Left renal pelvis (tissue), 4 donors: ENCODE results near the gene CARD9. TPM values are rescaled to one million over a fixed set of nuclear protein-coding genes. Genes with fewer than 3 reads are reported as not detected.
"Not testable (repeated sequence)": the region's sequence is repeated elsewhere in the genome, so short reads cannot be mapped to it uniquely, and the experiment has no call there.

Experiments used
- DNase-seq, 4 donors: peaks; one replicate each; pipeline ENCODE4 v3.0.0-alpha.2; 2013; ENCODE audit warnings: low read depth in 4 of 4, low spot score in 3 of 4
- polyA plus RNA-seq, 4 donors: library from polyadenylated mRNA; unstranded; fragments of 120-200 nt; gene quantifications; one replicate each; pipeline ENCODE4 v1.2.1, GENCODE V29; 2013; ENCODE audit not compliant: insufficient read length in 4 of 4

Gene CARD9
- polyA plus RNA-seq, 4 donors, result 1.2 to 2.9 (median 2.2) TPM

DNA sequence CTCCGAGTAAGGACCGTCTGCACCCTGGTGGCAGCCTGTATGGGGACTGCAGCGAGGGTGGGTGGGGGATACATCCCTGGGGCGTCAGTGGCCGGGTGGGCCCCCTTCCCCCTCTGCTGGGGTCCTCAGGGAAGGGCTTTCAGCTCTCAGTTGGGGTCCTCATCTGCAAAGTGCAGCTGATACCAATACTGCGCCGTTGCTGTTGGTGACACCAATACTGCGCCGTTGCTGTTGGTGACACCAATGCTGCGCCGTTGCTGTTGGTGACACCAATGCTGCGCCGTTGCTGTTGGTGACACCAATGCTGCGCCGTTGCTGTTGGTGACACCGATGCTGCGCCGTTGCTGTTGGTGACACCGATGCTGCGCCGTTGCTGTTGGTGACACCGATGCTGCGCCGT lies 21.6 kb downstream of the CARD9 start:
- not testable (repeated sequence) for DNase-seq

DNA sequence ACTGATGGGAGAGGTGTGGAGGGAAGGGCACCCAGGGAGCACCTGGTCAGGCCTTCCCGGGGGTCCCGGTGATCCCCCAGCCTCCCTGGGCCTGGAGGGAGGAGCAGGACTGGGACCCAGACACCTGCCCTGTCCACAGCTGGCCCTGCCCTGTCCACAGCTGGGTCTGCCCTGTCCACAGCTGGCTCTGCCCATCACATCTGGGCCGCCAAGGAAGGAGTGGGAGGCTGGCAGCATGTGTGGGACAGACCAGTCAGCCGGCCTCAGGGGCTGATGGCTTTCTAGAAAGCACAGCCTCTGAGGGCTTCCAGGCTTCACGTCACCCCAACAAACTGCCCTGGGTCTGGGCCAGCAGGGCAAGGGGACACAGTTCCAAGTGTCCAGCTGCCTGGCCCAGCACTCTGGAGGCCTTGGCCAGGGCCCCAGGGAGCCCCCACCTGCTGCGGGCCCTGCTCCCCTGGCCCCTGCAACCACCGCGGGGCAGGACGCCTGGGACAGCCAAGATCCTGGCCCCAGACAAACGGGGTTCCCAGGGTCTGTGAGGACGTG lies 22.1 kb downstream of the CARD9 start:
- no peak for DNase-seq

DNA sequence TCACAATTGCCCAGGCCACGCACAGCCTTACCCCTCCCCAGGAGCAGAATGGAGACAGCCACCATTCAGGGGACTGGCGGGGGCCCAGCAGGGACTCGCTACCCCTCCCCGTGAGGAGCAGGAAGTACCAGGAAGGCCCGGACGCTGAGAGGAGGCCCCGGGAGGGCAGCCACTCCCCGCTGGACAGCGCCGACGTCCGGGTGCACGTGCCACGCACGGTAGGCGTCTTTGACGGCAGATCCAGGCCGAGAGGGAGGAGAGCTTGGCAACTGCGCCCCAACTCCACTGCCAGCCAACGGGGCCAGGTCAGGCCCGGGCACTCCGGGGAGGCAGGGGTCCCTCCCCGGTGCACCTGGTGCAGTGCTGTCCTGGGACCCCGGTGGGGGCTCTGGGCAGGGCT lies 23.9 kb downstream of the CARD9 start:
- no peak for DNase-seq

DNA sequence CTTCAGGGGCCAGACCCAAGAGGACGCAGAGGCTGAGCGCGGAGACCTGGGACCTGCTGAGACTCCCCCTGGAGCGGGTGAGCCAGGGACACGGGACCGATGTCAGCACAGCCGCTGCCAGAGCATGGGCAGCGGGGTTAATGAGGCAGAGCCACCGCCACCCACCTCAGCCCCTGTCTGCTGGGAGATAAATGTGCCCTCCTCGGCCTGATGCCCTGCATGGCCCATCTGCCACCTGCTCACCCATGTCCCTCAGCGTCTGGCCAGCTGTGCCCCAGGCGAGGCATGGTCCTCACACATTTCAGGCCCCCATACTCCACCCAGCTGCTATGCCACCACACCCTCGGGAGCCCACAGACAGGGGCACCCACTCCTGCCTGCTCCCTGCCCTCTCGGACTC lies 24.8 kb downstream of the CARD9 start:
- DNase-seq, result no peak

DNA sequence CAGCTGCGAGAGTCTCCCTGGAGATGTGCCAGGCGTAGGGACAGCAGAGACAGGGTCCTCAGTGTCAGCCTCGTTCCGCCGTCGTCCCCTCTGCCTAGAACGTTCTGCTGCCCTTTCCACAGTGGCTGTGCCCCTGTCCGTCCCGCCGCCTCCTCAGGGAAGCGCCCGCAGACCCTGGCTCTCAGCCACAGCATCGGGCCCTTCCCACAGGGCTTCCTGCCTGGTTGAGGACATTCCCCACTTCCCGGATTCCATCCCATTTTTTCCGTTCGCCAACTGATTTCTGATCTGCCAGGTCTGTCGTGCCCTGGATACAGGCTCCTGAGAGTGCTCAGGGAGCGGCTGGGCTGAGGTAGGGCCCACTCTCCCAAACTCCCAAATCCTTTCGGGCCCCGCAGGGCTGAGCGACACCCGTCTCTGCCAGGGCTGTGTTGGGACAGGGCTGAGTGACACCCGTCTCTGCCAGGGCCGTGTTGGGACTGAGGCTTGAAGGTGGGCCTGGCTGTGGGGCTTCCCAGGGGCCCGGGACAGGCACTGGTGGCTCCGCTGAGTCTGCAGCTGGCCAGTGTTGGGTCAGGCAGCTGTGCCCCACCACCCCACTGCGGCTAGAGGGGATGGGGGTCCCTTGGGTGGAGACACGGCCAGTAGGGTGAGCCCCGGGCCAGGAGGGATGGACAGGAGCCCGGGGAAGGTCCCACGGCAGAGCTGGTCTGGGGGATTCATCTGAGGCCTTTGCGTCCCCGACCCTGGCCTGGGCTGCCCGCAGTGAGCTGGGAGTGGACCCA lies 25.8 kb downstream of the CARD9 start:
- DNase-seq, result no peak

DNA sequence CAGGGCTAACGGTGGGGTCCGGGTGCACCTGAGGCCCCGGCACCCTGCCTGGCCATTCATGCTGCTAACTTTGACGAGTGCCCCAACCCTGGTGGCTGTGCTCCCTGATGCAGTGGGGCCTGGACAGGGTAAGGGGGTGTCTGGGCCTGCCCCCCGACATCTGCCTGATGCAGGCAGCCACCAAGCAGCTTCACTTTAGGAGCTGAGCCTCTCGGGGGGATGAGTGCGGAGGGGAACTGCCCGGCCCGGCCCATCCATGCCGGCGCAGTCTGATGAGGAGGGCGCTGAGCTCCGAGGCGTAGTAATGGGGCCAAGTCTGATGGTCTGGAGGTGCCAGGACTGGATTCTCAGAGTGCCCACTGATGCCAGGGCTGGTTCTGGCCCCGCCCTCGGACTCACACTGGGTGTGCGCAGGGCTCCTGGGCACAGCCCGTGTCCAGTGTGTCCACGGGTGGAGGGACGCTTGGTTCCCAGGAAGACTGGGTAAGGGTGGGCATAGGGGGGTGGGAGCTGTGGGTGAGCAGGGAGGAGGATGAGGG lies 26.5 kb downstream of the CARD9 start:
- DNase-seq, result no peak

DNA sequence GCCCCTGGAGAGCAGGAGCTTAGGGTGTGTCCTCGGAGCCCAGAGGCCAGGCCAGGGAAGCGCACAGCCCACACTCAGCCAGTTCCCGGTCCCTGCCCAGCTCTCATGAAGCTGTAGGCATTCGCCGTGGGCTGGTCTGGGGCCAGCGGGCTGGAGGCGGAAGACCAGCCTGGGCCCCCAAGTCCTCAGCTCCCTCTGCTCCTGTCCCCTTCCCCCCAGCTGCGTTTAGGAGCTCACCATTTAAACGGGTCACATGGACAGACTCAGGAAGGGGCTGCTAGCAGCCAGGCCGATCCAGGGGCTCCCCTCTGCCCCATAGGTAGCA lies 27.4 kb downstream of the CARD9 start:
- no peak for DNase-seq

DNA sequence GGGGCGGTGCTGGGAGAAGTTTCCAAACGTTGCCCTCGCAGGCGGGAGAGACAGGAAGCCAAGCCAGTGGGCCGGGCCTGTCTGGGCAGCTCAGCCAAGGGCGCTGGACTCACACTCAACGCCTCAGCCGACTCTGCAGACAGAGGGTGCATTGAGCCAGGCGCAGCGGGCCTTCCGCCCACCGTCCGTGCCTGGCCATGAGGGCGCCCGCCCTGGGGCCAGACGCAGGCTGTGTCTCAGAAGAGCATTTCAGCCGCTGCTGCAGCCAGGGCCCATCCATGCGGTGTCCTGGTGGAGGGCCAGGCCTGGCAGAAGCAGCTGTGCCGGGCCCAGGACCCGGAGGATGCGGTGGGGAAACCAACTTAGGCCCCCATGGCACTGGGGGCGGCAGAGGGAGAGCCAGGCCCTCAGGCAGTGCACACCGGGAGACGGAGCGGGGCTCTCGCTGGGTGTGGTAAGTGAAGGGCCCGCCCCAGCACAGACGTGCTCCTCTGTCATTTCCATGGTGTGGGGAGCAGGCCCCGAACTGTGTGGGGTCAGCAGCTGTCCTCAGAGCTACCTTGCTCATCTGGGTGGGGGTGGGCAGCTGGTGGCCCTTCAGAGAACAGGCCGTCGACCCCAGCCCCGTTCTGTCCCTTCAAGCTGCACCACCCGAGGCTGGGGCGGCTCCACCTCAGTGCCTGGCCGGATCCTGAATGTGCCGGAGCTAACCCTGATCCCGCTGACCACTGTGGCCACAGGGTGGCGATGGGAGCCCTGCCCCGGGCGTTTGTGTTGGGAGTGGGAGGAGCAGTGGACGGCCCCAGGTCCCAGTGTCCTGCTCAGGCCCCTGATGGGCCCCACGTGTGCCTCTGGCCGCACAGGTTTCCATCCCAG lies 27.9 kb downstream of the CARD9 start:
- DNase-seq, result no peak

DNA sequence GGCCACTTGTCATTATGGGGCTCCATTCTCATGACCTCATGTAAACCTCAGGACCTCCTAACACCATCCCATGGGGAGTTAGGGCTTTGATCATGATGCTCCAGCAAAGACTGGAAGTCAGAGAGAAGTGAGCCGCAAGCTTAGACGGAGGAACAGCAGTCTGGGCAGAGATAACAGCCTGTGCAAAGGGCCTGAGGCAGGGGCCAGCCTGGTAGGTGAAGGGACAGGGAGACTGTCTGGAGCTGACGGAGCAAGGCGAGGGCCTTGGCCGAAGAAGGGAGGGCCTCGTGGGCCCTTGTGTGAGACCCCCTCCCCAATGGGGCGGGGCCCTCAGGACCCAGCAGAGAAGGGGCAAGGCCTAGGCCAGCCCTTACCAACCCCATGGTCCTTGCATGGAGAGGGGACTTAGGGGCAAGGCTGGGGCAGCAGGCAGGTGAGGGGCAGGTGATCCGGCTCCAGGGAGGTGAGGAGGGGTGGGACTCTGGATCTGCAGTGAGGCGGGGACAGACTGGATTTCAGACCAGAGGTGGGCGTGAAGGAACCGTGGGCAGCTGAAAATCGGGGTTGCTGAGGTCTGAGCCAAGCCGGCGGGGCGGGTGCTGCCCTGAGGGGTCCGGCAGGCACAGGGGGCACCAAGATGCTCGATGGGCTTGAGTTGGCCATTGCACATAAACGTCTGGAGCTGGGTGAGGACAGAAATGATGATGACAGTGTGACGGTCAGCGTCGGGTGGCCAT lies 28.8 kb downstream of the CARD9 start:
- DNase-seq, result no peak

DNA sequence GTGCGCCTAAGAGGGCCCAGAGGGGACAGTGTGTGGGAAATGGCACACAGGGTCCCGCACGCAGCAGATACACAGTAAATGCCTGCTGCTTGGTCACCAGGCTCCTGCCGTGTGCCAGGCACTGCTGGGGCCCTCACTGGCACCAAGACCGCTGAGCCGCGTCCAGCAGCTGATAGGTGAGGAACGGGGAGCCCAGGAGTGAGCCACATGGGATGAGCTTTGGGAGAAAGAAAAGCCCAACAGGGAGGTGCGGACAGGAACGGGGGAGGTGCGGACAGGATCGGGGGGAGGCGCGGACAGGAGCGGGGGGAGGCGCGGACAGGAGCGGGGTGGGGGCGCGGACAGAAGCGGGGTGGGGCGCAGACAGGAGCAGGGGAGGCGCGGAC lies 29.6 kb downstream of the CARD9 start:
- no peak for DNase-seq

DNA sequence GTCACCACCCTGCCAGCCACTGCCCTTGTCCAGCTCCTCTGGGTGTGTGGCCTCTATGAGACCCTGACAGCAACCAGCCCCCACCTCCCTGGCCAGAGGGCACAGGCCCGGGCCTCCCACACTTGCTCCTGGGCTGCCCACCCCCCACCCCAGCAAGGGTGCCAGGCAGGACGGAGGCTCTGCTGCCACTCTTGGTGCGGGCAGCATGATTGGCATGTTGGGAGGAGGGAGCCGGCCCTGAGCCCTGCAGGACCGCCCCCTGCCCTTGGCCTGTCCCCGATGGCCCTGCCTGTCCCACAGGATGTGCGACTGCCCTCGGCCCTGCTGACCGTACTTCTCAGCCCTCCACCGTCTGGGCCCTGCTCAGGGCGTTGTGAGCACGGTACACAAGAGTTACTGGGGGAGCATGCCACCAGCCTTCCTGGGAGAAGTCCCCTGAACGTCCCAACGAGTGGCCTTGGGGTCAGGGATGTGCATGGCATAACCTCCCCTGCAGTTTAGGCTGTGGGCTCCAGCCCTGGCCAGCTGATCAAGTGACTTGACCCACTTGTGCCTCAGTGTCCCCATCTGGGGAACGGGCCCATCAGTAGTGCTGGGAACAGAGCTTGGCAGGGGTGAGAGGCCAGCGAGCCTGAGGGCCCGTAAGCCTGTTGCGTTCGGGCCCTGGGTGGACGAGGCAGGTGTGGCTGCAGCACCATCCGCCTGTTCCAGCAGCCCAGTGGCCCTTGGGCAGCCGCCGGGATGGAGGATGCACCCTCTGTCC lies 30.2 kb downstream of the CARD9 start:
- DNase-seq, result no peak

DNA sequence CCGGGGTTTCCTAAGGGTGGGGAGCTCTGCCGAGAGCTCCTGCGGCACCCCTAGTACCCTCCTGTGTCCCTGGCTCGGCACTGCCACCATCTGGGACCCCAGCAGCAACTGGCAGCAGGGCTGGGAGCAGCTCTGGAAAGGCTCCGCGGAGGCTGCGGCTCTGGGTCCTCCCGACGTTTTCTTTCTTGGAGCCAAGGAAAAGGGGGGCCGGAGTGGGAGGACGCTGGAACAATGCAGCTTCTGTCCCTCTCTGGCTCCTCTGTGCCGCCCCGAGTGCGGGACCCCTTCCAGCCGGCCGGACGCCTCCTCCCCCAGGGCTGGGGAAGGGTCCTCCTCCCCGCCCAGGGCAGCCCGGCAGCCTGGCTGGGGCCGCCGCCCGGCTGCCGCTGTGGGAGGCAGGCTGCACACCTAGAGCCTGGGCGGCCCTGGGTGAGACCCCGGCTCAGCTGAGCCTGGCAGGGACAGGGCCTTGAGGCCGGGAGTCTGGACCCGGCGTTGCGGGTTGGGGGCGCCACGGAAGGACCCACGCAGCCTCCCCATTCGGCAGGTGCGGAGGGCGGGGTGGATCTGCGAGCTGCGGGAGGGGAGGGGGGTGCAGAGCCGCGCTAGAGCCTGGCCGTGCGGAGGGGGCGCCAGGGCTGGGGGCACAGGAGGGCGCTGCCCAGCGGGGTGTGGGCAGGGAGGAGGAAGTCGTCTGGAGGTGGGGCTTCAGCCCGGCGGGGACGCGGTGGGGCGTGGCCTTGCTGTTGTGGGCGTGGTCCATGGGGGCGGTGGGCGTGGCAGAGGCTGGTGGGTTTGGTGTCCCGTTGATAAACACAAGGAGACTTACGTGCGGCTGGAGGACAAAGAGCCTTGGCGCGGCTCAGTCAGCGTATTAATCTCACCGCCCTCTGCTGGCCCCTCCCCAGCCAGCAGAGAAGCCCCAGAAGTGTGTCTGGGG lies 31.0 kb downstream of the CARD9 start:
- peak in 1 of 4 donors; percentile 60 for DNase-seq

DNA sequence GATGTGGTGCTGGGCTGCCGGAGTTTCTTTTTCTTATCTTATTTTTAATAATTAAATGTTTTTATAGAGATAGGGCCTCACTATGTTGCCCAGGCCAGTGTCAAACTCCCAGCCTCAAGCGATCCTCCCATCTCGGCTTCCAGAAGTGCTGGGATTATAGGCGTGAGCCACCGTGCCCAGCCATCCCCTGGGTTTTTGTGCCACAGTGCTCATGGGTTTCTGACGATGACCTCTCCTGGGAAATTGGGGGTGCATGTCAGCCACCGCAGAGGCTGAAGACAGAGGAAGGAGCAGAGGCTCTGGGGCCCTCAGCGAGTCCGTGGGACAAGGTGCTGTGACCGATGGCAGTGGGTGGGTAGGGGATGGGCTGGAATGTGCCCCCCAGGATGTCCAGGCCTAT lies 31.7 kb downstream of the CARD9 start:
- DNase-seq, result no peak

DNA sequence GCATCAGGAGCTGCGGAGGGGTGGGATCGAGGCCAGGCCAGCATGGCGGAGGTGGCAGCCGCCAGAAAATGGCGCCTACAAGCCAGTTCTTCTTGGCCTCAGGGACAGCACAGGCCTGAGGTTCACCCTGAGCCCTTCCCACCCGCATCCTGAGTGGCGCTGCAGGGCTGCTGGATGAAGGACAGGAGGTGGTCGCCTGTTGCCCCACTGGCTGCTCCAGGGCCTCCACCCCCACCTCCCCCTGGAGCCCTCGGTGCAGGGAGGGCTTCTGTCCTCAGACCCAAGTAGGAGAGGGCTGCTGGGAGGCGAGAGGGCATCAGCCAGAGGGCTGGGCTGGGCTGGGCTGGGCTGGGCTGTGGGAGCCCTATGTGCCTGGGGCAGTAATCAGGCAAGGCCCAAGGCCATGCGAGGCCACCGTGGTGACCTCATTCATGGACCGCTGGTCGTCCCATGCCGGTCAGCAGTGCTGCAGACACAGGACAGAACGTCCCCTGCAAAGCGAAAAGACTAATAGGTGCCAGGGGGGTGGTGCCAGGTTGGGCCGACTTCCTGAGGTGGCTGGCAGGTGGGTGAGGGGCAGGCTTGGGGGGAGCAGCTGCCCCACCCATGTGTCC lies 32.3 kb downstream of the CARD9 start:
- DNase-seq, result no peak

DNA sequence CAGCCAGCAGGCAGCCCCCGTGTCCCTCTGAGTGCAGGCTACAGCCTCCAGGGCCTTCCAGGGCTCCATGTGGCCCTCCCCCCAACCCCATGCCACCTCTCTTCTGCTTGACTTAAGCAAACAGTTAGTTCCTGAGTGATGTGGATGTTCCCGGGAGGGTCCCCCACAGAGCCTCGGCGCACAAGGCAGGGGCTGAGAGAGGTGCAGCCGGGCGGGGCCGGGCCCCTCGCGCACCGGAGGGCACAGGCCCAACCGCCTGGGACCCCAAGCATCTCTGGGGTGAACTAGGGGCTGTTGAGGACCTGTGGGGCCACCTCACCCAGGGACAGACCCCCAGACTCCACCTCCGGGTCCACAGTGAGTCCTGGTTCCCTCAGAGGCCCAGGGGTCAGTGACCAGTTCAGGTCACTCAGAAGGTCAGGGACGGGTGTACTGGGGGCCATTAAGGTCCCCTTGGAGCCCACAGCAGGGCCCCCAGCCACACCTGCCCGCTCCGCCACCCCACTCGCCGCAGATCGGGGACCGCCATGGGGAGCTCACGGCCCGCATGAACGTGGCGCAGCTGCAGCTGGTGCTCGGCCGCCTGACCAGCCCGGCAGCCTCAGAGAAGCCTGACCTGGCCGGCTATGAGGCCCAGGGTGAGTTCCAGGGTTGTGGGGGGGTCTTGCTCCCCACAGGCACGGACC lies 33.0 kb downstream of the CARD9 start:
- DNase-seq, result no peak

DNA sequence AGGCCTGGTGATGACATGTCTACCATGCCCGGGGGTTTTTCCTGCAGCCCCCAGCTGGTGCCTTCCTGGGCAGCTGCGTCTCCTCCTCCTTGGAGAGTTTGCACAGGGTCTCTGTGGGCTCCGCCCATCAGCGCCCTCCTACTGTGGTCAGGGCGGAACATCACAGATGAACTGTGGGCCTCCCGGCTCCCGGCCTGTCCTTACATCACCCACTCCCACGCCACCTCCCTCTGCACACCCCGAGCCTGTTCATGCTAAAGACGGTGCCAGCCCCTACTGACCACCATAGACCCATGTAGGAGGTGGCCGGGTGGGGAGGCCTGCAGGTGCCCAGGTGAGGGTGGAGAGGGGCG lies 33.5 kb downstream of the CARD9 start:
- DNase-seq, result no peak

DNA sequence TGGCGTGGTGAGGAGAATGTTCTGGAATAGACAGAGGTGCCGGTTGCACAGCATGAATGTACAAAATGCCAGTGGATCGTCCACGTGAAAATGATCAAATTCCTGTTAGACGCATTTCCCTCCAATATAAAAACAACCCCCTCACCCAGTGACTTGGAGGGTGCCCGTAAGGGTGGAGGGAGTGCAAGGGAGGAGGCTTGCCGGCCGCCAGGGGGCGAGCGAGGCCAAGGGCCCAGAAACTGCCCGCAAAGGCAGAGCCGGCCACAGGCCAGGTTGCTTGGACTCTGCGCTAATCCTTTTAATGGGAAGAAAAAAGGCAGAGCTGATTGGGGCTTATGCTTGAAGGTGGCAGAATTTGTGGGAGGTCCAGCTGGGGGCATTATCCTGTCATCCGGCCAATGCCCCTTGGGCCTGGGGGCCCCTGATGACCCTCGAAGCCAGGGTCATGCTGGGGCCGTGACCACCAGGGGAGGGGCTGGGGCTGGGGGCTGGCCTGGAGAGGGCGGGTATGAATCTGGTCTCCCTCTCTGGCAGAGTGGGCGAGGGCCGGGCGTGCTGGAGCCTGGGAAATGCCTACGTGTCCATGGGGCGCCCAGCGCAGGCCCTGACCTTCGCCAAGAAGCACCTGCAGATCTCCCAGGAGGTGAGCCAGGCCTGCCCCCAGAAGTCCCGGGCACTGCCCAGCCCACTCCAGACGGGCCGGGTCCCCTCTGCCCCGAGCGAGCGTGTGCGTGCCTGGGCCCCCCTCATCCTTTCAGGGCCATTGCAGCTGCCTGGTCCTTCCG lies 34.1 kb downstream of the CARD9 start:
- no peak for DNase-seq
